ENCODE data around the gene LRRC34. TPM values are rescaled to one million over a fixed set of nuclear protein-coding genes. Genes with fewer than 3 reads are reported as not detected.

LRRC34 gene
- total RNA-seq, 1 experiment from 2014 or later: not detected

GRCh38 chr3:169850618-169851017 lies 37.9 kb upstream of the LRRC34 start:
- CTCF ChIA-PET: no interaction called here
- no peaks in the 10 kb centered on the region for H3K9me3 Mint-ChIP-seq (ENCODE audit: low read depth, unreplicated experiment)
- H3K4me1 Mint-ChIP-seq (ENCODE audit: low read depth, unreplicated experiment): no peaks in the 10 kb centered on the region
- no peaks in the 10 kb centered on the region for H3K27me3 Mint-ChIP-seq (ENCODE audit: unreplicated experiment)
- BruUV-seq (replicated peaks): no TSS peak
- no peaks in the 10 kb centered on the region for H3K36me3 Mint-ChIP-seq (ENCODE audit: insufficient read depth, unreplicated experiment)
- intact Hi-C loops (cut with micrococcal nuclease; ENCODE audit: unreplicated experiment): no loop called here
- DNase-seq: no peak
- no peak for TF ChIP-seq CTCF (IDR thresholded peaks at IDR 0.05; ENCODE audit: unreplicated experiment)
- H3K27ac Mint-ChIP-seq (ENCODE audit: unreplicated experiment): no peak overlapping the region
- H3K4me3 Mint-ChIP-seq (ENCODE audit: low read depth, unreplicated experiment): no peak overlapping the region

DNA sequence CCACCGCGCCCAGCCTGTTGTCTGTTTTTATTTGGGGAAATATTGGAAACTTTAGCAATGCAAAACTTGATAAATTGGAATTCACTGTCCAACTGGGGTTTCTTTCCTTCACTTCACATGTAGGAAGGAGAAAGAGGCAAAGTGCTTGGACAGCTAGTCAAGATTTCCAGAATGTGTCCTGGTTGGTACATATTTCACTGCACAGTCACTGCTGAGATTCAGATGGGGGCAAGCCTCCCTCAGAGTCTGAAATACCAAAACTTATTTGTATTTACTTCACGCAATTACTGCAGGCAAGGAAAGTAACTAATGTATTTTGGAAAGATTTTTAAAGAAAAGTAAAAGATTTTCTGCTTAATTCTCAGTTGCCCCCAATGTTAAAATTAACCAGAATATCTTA lies 36.0 kb upstream of the LRRC34 start:
- H3K4me3 Mint-ChIP-seq (ENCODE audit: low read depth, unreplicated experiment): no peak overlapping the region
- CTCF ChIA-PET: no interaction called here
- no peaks in the 10 kb centered on the region for H3K36me3 Mint-ChIP-seq (ENCODE audit: insufficient read depth, unreplicated experiment)

DNA sequence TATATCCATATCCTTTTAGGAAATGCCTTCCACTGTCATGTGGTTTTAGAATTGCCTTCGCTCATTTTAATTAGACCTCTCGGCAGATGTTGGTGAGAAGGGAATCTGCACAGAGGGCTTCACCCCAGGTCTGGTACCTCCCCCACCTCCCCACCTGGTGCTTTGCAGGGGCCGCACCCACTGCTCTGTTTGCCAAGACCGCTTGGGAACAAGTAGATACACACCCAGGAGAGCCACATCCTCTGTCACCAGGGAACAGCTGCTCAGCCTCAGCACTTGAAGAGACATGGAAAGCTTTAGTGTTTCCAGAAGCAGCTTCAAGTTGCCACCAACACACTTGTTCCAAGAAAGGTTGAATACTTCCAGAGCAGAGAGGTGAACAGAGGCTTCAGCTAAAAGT lies 35.2 kb upstream of the LRRC34 start:
- TF ChIP-seq CTCF (IDR thresholded peaks at IDR 0.05; ENCODE audit: unreplicated experiment): no peak
- H3K36me3 Mint-ChIP-seq (ENCODE audit: insufficient read depth, unreplicated experiment): no peaks in the 10 kb centered on the region
- H3K9me3 Mint-ChIP-seq (ENCODE audit: low read depth, unreplicated experiment): no peaks in the 10 kb centered on the region
- CTCF ChIA-PET: no interaction called here
- no peaks in the 10 kb centered on the region for H3K27me3 Mint-ChIP-seq (ENCODE audit: unreplicated experiment)
- BruUV-seq (replicated peaks): no TSS peak
- DNase-seq: no peak
- H3K4me1 Mint-ChIP-seq (ENCODE audit: low read depth, unreplicated experiment): no peaks in the 10 kb centered on the region
- H3K27ac Mint-ChIP-seq (ENCODE audit: unreplicated experiment): no peak overlapping the region
- intact Hi-C loops (cut with micrococcal nuclease; ENCODE audit: unreplicated experiment): no loop called here
- H3K4me3 Mint-ChIP-seq (ENCODE audit: low read depth, unreplicated experiment): no peak overlapping the region

More for the DNA sequence above, 36.0 kb upstream of the LRRC34 start:
- Mint-ChIP-seq H3K9me3 (ENCODE audit: low read depth, unreplicated experiment) (no peaks in the 10 kb centered on the region), H3K4me1 (ENCODE audit: low read depth, unreplicated experiment) (no peaks in the 10 kb centered on the region), H3K27me3 (ENCODE audit: unreplicated experiment) (no peaks in the 10 kb centered on the region), H3K27ac (ENCODE audit: unreplicated experiment) (no peak overlapping the region)
- no peak for DNase-seq
- intact Hi-C loops (cut with micrococcal nuclease; ENCODE audit: unreplicated experiment): no loop called here
- TF ChIP-seq CTCF (IDR thresholded peaks at IDR 0.05; ENCODE audit: unreplicated experiment): no peak
- no TSS peak for BruUV-seq (replicated peaks)

GRCh38 chr3:169846458-169847193 lies 33.9 kb upstream of the LRRC34 start:
- no TSS peak for BruUV-seq (replicated peaks)
- Mint-ChIP-seq H3K9me3 (ENCODE audit: low read depth, unreplicated experiment) (no peaks in the 10 kb centered on the region), H3K36me3 (ENCODE audit: insufficient read depth, unreplicated experiment) (no peaks in the 10 kb centered on the region), H3K27ac (ENCODE audit: unreplicated experiment) (no peak overlapping the region), H3K4me1 (ENCODE audit: low read depth, unreplicated experiment) (no peaks in the 10 kb centered on the region), H3K27me3 (ENCODE audit: unreplicated experiment) (no peaks in the 10 kb centered on the region), H3K4me3 (ENCODE audit: low read depth, unreplicated experiment) (no peak overlapping the region)
- no peak for DNase-seq
- TF ChIP-seq CTCF (IDR thresholded peaks at IDR 0.05; ENCODE audit: unreplicated experiment): no peak
- CTCF ChIA-PET: no interaction called here
- intact Hi-C loops (cut with micrococcal nuclease; ENCODE audit: unreplicated experiment): no loop called here

Data from Calu3 (cell line).